GM12875 (cell line): ENCODE results near the gene CCR3.
"Not testable (repeated sequence)": the region's sequence is repeated elsewhere in the genome, so short reads cannot be mapped to it uniquely, and the experiment has no call there.

ENCODE experiments used
- H3K4me3 ChIP-seq: one replicate; pipeline ENCODE4 v1.5.1; 2011; ENCODE audit warnings: low read depth, low read length, control low read depth
- TF ChIP-seq, protein P1 (sequence below): IDR thresholded peaks from 2 replicates; pipeline ENCODE4 v1.5.1; 2011; ENCODE audit warnings: low read depth, mild to moderate bottlenecking, control low read depth, inconsistent platforms, low read length, moderate library complexity, borderline replicate concordance; ENCODE audit not compliant: insufficient read depth

CCR3 gene

DNA sequence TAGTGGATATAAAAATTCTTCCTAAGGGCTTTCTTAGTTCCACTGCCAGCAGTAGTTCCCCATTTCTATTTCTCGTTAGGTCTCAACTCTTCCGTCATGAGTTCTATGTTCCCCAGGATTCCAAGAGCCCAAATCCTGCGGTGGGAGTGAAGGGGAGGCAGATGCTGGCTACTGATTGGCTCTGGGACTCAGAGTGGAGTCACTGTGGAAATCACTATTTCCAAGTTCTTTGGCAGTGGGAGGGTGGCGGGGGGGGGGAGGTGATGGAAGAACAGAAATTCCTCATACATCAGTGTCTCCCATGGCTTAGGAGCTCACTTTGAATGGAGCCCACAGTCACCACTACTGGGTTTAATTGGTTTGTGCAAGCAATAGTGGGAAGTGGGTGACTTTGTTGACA, 39.7 kb upstream of the CCR3 start:
- TF ChIP-seq, protein P1, sequence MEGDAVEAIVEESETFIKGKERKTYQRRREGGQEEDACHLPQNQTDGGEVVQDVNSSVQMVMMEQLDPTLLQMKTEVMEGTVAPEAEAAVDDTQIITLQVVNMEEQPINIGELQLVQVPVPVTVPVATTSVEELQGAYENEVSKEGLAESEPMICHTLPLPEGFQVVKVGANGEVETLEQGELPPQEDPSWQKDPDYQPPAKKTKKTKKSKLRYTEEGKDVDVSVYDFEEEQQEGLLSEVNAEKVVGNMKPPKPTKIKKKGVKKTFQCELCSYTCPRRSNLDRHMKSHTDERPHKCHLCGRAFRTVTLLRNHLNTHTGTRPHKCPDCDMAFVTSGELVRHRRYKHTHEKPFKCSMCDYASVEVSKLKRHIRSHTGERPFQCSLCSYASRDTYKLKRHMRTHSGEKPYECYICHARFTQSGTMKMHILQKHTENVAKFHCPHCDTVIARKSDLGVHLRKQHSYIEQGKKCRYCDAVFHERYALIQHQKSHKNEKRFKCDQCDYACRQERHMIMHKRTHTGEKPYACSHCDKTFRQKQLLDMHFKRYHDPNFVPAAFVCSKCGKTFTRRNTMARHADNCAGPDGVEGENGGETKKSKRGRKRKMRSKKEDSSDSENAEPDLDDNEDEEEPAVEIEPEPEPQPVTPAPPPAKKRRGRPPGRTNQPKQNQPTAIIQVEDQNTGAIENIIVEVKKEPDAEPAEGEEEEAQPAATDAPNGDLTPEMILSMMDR = no peak
- H3K4me3 ChIP-seq = no peak overlapping the region

DNA sequence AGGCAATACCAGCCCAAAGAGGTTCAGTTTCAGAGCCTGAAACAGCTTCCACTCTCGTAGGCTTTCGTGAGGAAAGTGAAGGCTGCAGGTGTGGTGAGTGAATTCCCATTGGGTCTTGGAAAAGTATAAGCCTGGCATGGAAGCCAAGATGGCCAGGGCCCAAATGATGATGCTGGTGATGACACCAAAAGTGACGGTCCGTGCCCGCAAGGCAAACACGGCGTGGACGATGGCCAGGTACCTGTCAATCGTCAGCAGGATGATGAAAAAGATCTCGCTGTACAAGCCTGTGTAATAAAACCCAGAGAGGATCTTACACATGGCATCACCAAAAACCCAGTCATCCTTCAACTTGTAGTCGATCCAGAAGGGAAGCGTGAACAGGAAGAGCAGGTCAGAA, 38.6 kb upstream of the CCR3 start:
- TF ChIP-seq, protein P1 = no peak
- H3K4me3 ChIP-seq = no peak overlapping the region

DNA sequence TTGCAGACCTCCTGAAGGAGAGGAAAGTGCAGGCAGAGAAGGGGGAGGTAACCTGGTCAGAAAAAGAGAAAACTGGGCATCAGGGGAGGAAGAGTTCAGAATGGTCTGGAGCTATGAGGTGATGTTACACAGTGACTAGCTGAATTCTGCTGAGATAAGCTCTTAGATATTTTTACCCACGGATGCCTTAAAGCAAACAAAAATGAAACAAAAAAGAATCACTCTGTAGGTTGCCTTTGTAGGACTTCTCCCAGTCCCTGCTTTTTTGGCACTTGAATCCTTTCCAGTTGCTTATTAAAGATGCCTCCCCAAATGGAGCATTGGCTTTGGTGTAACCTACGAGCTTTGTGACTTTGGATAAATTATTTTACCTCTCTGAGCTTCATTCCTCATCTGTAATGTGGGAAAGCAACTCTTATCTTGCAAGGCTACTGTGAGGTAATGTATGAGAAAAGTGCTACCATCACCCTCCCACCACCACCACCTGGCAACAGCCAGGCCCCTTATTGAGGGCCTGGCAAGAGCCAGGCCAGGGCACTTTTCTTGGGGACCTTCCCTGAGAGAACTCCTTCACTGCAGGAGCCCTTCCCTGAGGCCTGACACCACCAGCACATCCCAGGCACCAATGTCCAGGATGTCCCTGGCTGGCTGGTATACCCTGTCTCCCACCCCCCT, 36.8 kb upstream of the CCR3 start:
- H3K4me3 ChIP-seq = no peak overlapping the region
- TF ChIP-seq, protein P1 = no peak

DNA sequence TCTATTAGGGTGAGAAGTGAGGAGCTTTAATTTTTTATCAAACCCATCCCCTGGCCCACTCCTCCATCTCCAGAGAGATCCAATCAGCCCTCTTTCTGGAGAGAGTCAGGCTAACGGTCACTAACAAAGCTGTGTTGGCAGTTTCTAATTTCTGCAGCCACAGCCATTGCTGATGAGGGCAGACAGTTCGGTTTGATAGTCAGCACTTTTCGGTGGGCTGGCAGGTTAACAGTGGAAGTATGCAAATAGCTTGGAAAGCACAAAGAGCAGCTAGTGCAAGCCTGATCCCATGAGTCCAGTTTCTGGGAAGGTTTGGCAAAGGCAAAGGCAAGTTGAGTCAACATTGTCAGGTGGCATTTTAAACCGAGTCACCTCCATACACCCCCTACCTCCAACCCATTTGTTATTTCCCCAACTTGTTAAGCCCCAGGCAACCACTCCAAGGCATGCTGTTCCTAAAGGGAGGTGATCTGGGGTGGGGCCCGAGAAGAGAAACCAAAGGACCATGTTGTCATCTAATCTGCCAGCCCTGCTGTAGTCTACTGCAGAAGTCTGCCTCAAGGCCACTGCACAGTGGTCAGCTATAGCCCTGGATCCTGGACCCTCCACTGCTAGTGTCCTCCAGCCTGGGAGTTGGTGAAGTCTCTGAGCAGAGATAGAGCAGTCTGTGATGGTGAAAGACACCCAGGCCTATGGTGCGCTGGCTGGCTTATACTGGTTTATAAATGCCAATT, 35.8 kb upstream of the CCR3 start:
- TF ChIP-seq, protein P1 = no peak
- H3K4me3 ChIP-seq = no peak overlapping the region

DNA sequence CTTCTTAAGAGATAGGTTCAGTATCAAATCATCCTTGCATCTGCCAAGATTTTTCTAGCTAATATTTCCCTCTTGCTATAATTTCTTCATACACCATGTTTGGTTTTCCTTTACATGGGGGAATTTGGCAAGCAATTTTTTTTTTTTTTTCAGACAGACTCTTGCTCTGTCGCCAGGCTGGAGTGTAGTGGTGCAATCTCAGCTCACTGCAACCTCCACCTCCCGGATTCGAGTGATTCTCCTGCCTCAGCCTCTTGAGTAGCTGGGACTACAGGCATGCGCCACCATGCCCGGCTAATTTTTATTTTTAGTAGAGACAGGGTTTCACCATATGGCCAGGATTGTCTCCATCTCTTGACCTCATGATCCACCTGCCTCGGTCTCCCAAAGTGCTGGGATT, 34.7 kb upstream of the CCR3 start:
- not testable (repeated sequence) for H3K4me3 ChIP-seq

DNA sequence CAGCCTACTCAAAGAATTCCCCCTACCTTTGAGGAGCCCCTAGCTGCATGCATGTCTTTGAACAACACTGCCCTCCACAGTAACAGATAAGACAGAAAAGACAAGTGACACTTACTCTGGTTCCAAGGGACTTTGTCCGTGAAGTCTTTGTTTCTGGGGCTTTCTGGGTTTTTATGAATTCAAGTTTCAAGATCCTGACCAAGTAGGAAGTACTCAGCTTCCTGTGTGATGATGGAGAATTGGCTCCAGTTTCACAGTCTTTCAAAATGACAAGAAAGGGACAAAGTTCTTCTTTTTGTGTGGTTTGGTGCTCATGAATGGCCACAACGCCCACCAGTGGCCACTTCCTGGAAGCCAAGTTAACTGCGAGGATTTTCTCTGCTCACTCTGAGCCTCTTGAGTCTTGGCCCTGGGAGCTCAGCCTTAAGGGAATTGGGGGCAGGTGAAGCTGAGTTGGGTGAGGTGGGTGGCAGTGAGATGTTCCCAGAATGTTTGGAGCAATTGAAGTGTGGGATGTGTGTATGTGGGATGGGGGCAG, 34.0 kb upstream of the CCR3 start, which contains the start of gene CCR1:
Gene CCR1 (minus strand): TSS at position 147 of the 538 bp plus-strand sequence. CDS start 4,000 bp downstream, outside the sequence.
- no peak within 1 kb of the TSS for H3K4me3 ChIP-seq
- TF ChIP-seq, protein P1 = peak; percentile 66

DNA sequence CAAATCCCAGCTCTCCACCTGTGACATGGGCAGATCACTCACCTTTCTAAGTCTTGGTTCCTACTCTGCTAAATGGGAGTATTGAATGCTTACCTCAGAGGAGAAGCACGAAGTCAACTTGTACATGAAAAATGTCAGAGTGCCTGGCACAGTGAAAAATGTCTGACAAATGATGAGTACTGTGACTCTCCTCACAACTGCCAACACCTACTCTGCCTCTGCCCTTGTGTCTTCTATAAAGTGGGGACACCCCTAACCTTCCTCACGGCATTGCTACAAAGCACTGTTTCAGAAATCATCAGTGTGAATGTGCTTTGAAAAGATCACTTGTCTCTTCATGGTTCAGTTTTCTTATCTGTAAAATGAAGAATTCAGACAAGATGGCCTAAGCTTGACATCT, 33.2 kb upstream of the CCR3 start:
- H3K4me3 ChIP-seq = no peak overlapping the region
- TF ChIP-seq, protein P1 = no peak
